H9 (cell line): Measurements from ENCODE around the gene LRP3. TPM values are rescaled to one million over a fixed set of nuclear protein-coding genes. Genes with fewer than 3 reads are reported as not detected.

Experiments used
- DNase-seq: peaks from one replicate; pipeline ENCODE4 v3.0.0-alpha.2; 2017
- H2AFZ ChIP-seq: one replicate; pipeline ENCODE4 v1.6.1; 2013; ENCODE audit warnings: mild to moderate bottlenecking, low read length, control low read depth, moderate library complexity
- H2AK5ac ChIP-seq: 2 replicates; pipeline ENCODE4 v1.6.1; 2013; ENCODE audit warnings: low read length, control low read depth, mixed read lengths; ENCODE audit not compliant: insufficient read length
- H2BK120ac ChIP-seq: one replicate; pipeline ENCODE4 v1.6.1; 2013; ENCODE audit warnings: low read depth, mild to moderate bottlenecking, low read length, control low read depth, inconsistent platforms; ENCODE audit not compliant: poor library complexity, severe bottlenecking
- H2BK12ac ChIP-seq: 2 replicates; pipeline ENCODE4 v1.6.1; 2013; ENCODE audit warnings: low read length, control low read depth, mixed read lengths, low read depth; ENCODE audit not compliant: insufficient read length
- H2BK15ac ChIP-seq: 2 replicates; pipeline ENCODE4 v1.6.1; 2013; ENCODE audit warnings: low read depth, low read length, control low read depth
- H2BK20ac ChIP-seq: one replicate; pipeline ENCODE4 v1.6.1; 2013; ENCODE audit warnings: low read depth, mild to moderate bottlenecking, low read length, control low read depth, inconsistent platforms; ENCODE audit not compliant: poor library complexity, severe bottlenecking
- H2BK5ac ChIP-seq: 2 replicates; pipeline ENCODE4 v1.6.1; 2013; ENCODE audit warnings: low read length, control low read depth, mixed read lengths; ENCODE audit not compliant: insufficient read length
- H3K14ac ChIP-seq: 2 replicates; pipeline ENCODE4 v1.6.1; 2013; ENCODE audit warnings: low read length, control low read depth; ENCODE audit not compliant: insufficient read depth
- H3K18ac ChIP-seq: 2 replicates; pipeline ENCODE4 v1.6.1; 2013; ENCODE audit warnings: low read depth, mild to moderate bottlenecking, mixed read lengths, low read length, control low read depth; ENCODE audit not compliant: insufficient read length
- H3K23ac ChIP-seq: 2 replicates; pipeline ENCODE4 v1.6.1; 2013; ENCODE audit warnings: low read length, control low read depth, mixed read lengths, low read depth; ENCODE audit not compliant: insufficient read length
- H3K23me2 ChIP-seq: 2 replicates; pipeline ENCODE4 v1.6.1; 2013; ENCODE audit warnings: low read depth, mild to moderate bottlenecking, mixed read lengths, low read length, control low read depth; ENCODE audit not compliant: insufficient read length, poor library complexity, severe bottlenecking
- H3K27ac ChIP-seq: 2 replicates; pipeline ENCODE4 v1.5.1; 2013; ENCODE audit warnings: low read length, control low read depth, mixed read lengths, low read depth; ENCODE audit not compliant: insufficient read length
- H3K27me3 ChIP-seq: 2 replicates; pipeline ENCODE4 v1.6.1; 2013; ENCODE audit warnings: low read length, control low read depth, inconsistent platforms; ENCODE audit not compliant: insufficient read depth
- H3K4ac ChIP-seq: 2 replicates; pipeline ENCODE4 v1.6.1; 2013; ENCODE audit warnings: low read depth, mild to moderate bottlenecking, control low read depth, inconsistent platforms, low read length, moderate library complexity
- H3K4me1 ChIP-seq: 2 replicates; pipeline ENCODE4 v1.6.1; 2013; ENCODE audit warnings: low read length, control low read depth, inconsistent platforms; ENCODE audit not compliant: insufficient read depth
- H3K4me2 ChIP-seq: 2 replicates; pipeline ENCODE4 v1.6.1; 2013; ENCODE audit warnings: low read length, control low read depth, mixed read lengths; ENCODE audit not compliant: insufficient read length, insufficient read depth
- H3K56ac ChIP-seq: 2 replicates; pipeline ENCODE4 v1.6.1; 2013; ENCODE audit warnings: low read depth, mild to moderate bottlenecking, mixed read lengths, low read length, control low read depth; ENCODE audit not compliant: insufficient read length
- H3K79me1 ChIP-seq: 2 replicates; pipeline ENCODE4 v1.6.1; 2013; ENCODE audit warnings: low read depth, mild to moderate bottlenecking, moderate library complexity, low read length, control low read depth, inconsistent platforms; ENCODE audit not compliant: insufficient read depth, poor library complexity, severe bottlenecking
- H3K79me2 ChIP-seq: 2 replicates; pipeline ENCODE4 v1.6.1; 2013; ENCODE audit warnings: low read length, control low read depth, inconsistent platforms; ENCODE audit not compliant: insufficient read depth
- H3K9ac ChIP-seq: 2 replicates; pipeline ENCODE4 v1.6.1; 2013; ENCODE audit warnings: low read length, control low read depth, mixed read lengths; ENCODE audit not compliant: insufficient read length; ENCODE audit errors: extremely low read depth
- H3K9me3 ChIP-seq: one replicate; pipeline ENCODE4 v1.6.1; 2013; ENCODE audit warnings: low read depth, low read length, inconsistent platforms; ENCODE audit not compliant: control insufficient read depth
- H3T11ph ChIP-seq: one replicate; pipeline ENCODE4 v1.6.1; 2013; ENCODE audit warnings: mild to moderate bottlenecking, low read length, control low read depth, inconsistent platforms
- H4K20me1 ChIP-seq: one replicate; pipeline ENCODE4 v1.6.1; 2013; ENCODE audit not compliant: control insufficient read depth, insufficient read length, insufficient read depth
- H4K5ac ChIP-seq: 2 replicates; pipeline ENCODE4 v1.6.1; 2013; ENCODE audit warnings: low read depth, mild to moderate bottlenecking, mixed read lengths, low read length, control low read depth; ENCODE audit not compliant: insufficient read length
- H4K8ac ChIP-seq: replicated peaks from 2 replicates; pipeline ENCODE4 v1.6.1; 2013; ENCODE audit warnings: low read length, control low read depth, mixed read lengths, low read depth; ENCODE audit not compliant: insufficient read length
- H4K91ac ChIP-seq: 2 replicates; pipeline ENCODE4 v1.6.1; 2013; ENCODE audit warnings: low read depth, mild to moderate bottlenecking, moderate library complexity, mixed read lengths, low read length, control low read depth; ENCODE audit not compliant: insufficient read length
- H3K27ac Mint-ChIP-seq, 3 experiments: 2 replicates in 2 of 3; 3 replicates in 1 of 3; pipeline ENCODE4 v1.8.0; 2020 to 2021; ENCODE audit warnings: mixed read lengths in 3 of 3, mild to moderate bottlenecking in 1 of 3, moderate library complexity in 1 of 3
- H3K27me3 Mint-ChIP-seq: 2 replicates; pipeline ENCODE4 v1.8.0; 2021; ENCODE audit warnings: low read depth, mild to moderate bottlenecking, moderate library complexity, mixed read lengths
- H3K36me3 Mint-ChIP-seq, 3 experiments: 2 replicates in 2 of 3; 3 replicates in 1 of 3; pipeline ENCODE4 v1.8.0; 2020 to 2021; ENCODE audit warnings: low read depth in 3 of 3, mixed read lengths in 3 of 3; ENCODE audit not compliant: insufficient read depth in 1 of 3
- H3K4me1 Mint-ChIP-seq, 2 experiments: 2 replicates each; pipeline ENCODE4 v1.8.0; 2020; ENCODE audit warnings: mixed read lengths in 2 of 2
- H3K4me3 Mint-ChIP-seq, 2 experiments: 2 replicates in 1 of 2; 3 replicates in 1 of 2; pipeline ENCODE4 v1.8.0; 2020 to 2021; ENCODE audit warnings: mild to moderate bottlenecking in 2 of 2, mixed read lengths in 2 of 2, moderate library complexity in 1 of 2
- H3K9me3 Mint-ChIP-seq, 2 experiments: 2 replicates in 1 of 2; 3 replicates in 1 of 2; pipeline ENCODE4 v1.8.0; 2020; ENCODE audit warnings: mild to moderate bottlenecking in 2 of 2, mixed read lengths in 2 of 2, moderate library complexity in 1 of 2
- WGBS: extraction: QIAGEN DNeasy Blood & Tissue Kit; methylation state at CpG from one replicate; pipeline ENCODE4 v1.1.7; 2013; ENCODE audit warnings: missing lambda C conversion rate, low lambda C conversion rate, mixed read lengths; ENCODE audit not compliant: insufficient read length; ENCODE audit errors: extremely low coverage; 5-methylcytosine and 5-hydroxymethylcytosine counted together
- total RNA-seq: library from RNA; stranded (reverse); gene quantifications from 2 replicates; pipeline ENCODE4 v1.2.1, GENCODE V29; 2021
- TF ChIP-seq, protein P1 (sequence below): fragments of 200-600 bp; sonication (generic); conservative IDR thresholded peaks from 3 replicates; pipeline ENCODE4 v1.8.0; 2021; ENCODE audit warnings: antibody characterized with exemption, mild to moderate bottlenecking

The LRP3 gene
- total RNA-seq, 1 experiment from 2014 or later, result 29.2 TPM

DNA sequence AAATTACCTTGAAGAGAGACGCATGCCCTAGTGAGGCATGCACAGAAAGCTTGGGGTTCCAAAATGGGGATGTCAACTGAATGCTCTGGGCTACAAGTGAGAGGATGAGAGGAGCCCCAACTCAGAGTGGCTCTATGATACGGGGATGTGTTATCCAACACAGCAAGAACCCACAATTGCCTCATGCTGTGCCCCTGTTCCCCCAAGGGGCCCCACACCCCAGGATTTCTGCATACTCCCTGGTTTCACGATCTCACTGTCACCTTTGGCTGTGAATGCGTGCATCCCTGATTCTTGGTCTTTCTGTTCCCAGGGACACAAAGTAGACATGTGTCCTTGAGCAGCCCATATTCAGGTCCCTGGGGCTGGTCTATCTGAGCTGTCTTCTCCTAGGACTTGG, 32.9 kb upstream of the LRP3 start:
- Histone ChIP-seq H2BK5ac (no peak overlapping the region), H2BK120ac (no peak overlapping the region), H3K4ac (no peak overlapping the region), H3K18ac (no peak overlapping the region), H3K79me2 (no peaks in the 10 kb centered on the region), H4K5ac (no peak overlapping the region), H4K8ac (no peak overlapping the region), H3K79me1 (no peaks in the 10 kb centered on the region), H3K27ac (no peak overlapping the region), H3K9ac (no peak overlapping the region), H3K9me3 (no peaks in the 10 kb centered on the region), H4K91ac (no peak overlapping the region), H3K23me2 (no peaks in the 10 kb centered on the region), H3K27me3 (no peaks in the 10 kb centered on the region), H3K4me2 (no peak overlapping the region), H2BK15ac (no peak overlapping the region), H2BK12ac (no peak overlapping the region), H3K23ac (no peak overlapping the region), H3K14ac (no peak overlapping the region), H2AFZ (no peak overlapping the region), H3T11ph (no peak overlapping the region), H3K4me1 (no peaks in the 10 kb centered on the region), H2BK20ac (no peak overlapping the region), H4K20me1 (no peaks in the 10 kb centered on the region), H2AK5ac (no peak overlapping the region), H3K56ac (no peak overlapping the region)
- TF ChIP-seq, protein P1, sequence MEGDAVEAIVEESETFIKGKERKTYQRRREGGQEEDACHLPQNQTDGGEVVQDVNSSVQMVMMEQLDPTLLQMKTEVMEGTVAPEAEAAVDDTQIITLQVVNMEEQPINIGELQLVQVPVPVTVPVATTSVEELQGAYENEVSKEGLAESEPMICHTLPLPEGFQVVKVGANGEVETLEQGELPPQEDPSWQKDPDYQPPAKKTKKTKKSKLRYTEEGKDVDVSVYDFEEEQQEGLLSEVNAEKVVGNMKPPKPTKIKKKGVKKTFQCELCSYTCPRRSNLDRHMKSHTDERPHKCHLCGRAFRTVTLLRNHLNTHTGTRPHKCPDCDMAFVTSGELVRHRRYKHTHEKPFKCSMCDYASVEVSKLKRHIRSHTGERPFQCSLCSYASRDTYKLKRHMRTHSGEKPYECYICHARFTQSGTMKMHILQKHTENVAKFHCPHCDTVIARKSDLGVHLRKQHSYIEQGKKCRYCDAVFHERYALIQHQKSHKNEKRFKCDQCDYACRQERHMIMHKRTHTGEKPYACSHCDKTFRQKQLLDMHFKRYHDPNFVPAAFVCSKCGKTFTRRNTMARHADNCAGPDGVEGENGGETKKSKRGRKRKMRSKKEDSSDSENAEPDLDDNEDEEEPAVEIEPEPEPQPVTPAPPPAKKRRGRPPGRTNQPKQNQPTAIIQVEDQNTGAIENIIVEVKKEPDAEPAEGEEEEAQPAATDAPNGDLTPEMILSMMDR, result no peak
- WGBS, result no CpG with 5 or more reads among the region's 4 CpGs
- Mint-ChIP-seq H3K27ac (no peak overlapping the region), H3K36me3 (peaks cover 0 to 5% (median 4%) of the 10 kb centered on the region in 3 experiments; a peak in 3 of 7 replicates), H3K9me3 (peaks cover 8 to 10% of the 10 kb centered on the region in 2 experiments), H3K4me3 (no peak overlapping the region), H3K27me3 (no peaks in the 10 kb centered on the region; the same call in 1 of the 2 replicates), H3K4me1 (no peaks in the 10 kb centered on the region)
- no peak for DNase-seq
